Uterus (tissue), 2 donors: ENCODE results near the gene GABARAP.

Experiments
- POLR2A ChIP-seq, 2 donors: fragments of 450-650 bp; IDR thresholded peaks; one replicate each; pipeline ENCODE4 v1.6.1; 2016; ENCODE audit warnings: antibody characterized with exemption in 2 of 2, mild to moderate bottlenecking in 1 of 2, moderate library complexity in 1 of 2
- TF ChIP-seq, protein P1 (sequence below), 4 experiments: fragments of 200-600 bp in 2 of 4; fragments of 450-650 bp in 2 of 4; sonication (generic) in 2 of 4; IDR thresholded peaks; one replicate each; pipeline ENCODE4 v1.5.1; 2016 to 2019; ENCODE audit warnings: antibody characterized with exemption in 4 of 4, mild to moderate bottlenecking in 2 of 4, moderate library complexity in 1 of 4

DNA sequence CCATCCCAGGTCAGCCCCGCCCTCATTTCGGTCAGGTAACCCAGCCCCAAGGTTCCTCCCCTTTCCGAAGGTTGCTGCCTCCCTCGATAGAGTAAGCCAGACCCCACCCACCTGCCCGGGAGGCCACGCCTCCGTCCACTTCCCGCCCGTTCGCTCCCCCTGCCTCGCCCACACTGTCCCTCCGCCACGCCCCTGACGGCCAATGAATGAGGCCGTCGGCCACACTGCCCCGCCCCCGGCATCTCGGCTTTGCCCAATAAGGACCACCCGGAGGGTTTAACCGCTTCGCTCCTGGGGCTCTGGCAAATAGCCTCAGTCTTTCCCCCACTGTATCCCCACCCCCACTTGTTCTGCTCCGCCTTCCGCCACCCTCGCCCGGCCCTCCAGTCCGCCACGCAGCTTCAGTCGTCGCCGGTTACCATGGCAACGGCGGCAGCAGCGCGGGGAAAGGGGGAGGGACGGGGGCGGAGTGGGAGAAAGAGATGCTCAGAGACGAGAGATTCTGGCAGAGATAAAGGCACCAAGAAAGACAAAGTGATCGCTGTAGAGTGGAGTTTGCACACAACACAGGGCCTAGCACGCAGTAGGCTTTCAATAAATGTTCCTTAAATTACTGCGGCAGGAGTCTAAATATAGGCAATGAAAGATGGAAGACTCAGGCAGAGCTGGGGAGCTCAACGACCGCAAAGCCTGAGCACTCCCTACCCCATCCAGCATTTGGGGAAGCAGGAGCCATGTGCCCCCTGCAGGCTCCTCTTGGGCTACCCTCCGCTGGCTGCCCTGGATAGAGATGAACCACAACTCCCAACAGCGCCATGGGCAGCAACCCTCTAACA lies 27.7 kb downstream of the GABARAP start:
- TF ChIP-seq, protein P1, sequence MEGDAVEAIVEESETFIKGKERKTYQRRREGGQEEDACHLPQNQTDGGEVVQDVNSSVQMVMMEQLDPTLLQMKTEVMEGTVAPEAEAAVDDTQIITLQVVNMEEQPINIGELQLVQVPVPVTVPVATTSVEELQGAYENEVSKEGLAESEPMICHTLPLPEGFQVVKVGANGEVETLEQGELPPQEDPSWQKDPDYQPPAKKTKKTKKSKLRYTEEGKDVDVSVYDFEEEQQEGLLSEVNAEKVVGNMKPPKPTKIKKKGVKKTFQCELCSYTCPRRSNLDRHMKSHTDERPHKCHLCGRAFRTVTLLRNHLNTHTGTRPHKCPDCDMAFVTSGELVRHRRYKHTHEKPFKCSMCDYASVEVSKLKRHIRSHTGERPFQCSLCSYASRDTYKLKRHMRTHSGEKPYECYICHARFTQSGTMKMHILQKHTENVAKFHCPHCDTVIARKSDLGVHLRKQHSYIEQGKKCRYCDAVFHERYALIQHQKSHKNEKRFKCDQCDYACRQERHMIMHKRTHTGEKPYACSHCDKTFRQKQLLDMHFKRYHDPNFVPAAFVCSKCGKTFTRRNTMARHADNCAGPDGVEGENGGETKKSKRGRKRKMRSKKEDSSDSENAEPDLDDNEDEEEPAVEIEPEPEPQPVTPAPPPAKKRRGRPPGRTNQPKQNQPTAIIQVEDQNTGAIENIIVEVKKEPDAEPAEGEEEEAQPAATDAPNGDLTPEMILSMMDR (IDR thresholded peaks at IDR 0.05): peak; percentile 42 to 66 (median 50)
- TF ChIP-seq POLR2A (IDR thresholded peaks at IDR 0.05): peak in 1 of 2 donors; percentile 32
